AG04450 (cell line): ENCODE data around the gene SH3PXD2A. TPM values are rescaled to one million over a fixed set of nuclear protein-coding genes. Genes with fewer than 3 reads are reported as not detected.

Experiments used
- CTCF ChIA-PET: fragments of 300-600, 350-600 bp; formaldehyde crosslinking; extraction: SDS; loops from one replicate; lab custom pipeline; 2022; ENCODE audit warnings: antibody characterized with exemption, inconsistent platforms; lab: Charles Lee
- POLR2A ChIA-PET: fragments of 350-600 bp; formaldehyde crosslinking; extraction: SDS; loops from one replicate; lab custom pipeline; 2021; ENCODE audit warnings: antibody characterized with exemption, inconsistent platforms; lab: Yijun Ruan, JAX
- DNase-seq: peaks from one replicate; pipeline ENCODE4 v3.0.0-alpha.2; 2011; ENCODE audit warnings: low read depth, low spot score
- H3K27ac ChIP-seq: one replicate; pipeline ENCODE4 v1.5.1; 2012; ENCODE audit warnings: low read depth, low read length, control low read depth
- H3K27me3 ChIP-seq: one replicate; pipeline ENCODE4 v1.6.0; 2012; ENCODE audit warnings: low read length; ENCODE audit not compliant: control insufficient read depth, insufficient read depth
- H3K4me3 ChIP-seq: 2 replicates; pipeline ENCODE4 v1.5.1; 2011; ENCODE audit warnings: mild to moderate bottlenecking, low read depth, low read length, control low read depth
- H3K9me3 ChIP-seq: 2 replicates; pipeline ENCODE4 v1.5.1; 2012; ENCODE audit warnings: low read length; ENCODE audit not compliant: control insufficient read depth, insufficient read depth
- polyA plus RNA-seq: library from polyadenylated mRNA; depleted of rRNA; stranded (reverse); fragments of >200 nt; gene quantifications from 2 replicates; pipeline ENCODE4 v1.2.3, GENCODE V29; 2011
- TF ChIP-seq, protein P1 (sequence below): IDR thresholded peaks from 2 replicates; pipeline ENCODE4 v1.5.1; 2011; ENCODE audit warnings: low read depth, low read length, control low read depth, inconsistent platforms

Gene SH3PXD2A
- polyA plus RNA-seq, 1 experiment, result 22.9 TPM

DNA sequence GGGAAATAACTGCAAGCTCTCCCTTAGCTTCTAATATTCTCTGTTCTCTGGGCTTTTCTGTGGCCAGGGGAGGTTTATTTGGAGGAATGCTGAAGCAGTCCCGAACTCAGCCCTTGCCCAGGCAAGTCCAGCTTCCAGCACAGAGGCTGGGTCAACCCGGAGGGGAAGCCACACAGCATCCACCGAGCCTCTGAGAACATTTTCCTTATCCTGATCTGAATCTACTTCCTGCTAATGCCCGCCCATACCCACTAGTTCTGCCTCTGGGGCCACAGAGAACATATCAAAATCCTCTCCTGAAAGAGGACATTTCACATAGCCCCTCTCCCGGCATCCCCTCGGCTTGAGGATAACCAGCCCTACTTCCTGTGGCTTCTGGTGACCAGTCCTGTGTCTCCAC, 31.1 kb downstream of the SH3PXD2A start:
- DNase-seq, result no peak
- Histone ChIP-seq H3K9me3 (no peaks in the 10 kb centered on the region), H3K27ac (no peak overlapping the region), H3K27me3 (no peaks in the 10 kb centered on the region), H3K4me3 (no peak overlapping the region)
- POLR2A ChIA-PET, result interaction anchor here (0.7 kb wide), 1 partner anchor 11 kb away, joined by 3 read pairs; no protein-coding TSS in a partner anchor
- TF ChIP-seq, protein P1, sequence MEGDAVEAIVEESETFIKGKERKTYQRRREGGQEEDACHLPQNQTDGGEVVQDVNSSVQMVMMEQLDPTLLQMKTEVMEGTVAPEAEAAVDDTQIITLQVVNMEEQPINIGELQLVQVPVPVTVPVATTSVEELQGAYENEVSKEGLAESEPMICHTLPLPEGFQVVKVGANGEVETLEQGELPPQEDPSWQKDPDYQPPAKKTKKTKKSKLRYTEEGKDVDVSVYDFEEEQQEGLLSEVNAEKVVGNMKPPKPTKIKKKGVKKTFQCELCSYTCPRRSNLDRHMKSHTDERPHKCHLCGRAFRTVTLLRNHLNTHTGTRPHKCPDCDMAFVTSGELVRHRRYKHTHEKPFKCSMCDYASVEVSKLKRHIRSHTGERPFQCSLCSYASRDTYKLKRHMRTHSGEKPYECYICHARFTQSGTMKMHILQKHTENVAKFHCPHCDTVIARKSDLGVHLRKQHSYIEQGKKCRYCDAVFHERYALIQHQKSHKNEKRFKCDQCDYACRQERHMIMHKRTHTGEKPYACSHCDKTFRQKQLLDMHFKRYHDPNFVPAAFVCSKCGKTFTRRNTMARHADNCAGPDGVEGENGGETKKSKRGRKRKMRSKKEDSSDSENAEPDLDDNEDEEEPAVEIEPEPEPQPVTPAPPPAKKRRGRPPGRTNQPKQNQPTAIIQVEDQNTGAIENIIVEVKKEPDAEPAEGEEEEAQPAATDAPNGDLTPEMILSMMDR, result no peak
- CTCF ChIA-PET, result no interaction called here

DNA sequence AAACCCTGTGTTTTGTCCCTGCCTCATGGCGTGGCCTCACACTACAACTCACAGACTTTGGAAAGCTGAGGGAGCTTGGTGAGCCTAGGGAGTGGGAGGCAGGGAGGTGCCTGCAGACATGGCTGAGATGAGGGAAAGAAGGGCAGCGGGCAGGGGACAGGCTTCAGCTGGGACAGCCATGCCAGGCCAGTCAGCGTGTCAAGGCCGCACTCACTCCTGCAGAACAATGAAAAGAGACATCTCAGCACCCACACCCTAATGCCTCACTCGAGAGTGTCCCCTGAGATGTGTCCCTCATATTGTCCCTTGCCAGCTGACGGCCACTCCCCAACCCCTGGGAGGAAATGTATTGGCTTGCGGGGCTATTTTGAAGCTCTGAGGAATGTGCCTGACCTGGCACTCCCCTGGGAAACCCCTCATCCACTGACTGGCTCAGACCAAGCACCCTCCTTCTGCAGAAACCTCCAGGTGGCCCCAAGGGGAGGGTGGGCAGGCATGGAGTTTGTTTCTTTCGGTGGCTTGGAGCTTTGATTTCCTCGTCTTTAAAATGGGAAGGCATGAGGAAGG, 31.6 kb downstream of the SH3PXD2A start:
- Histone ChIP-seq H3K4me3 (no peak overlapping the region), H3K27me3 (no peaks in the 10 kb centered on the region), H3K9me3 (no peaks in the 10 kb centered on the region), H3K27ac (no peak overlapping the region)
- POLR2A ChIA-PET, result interaction anchor here (0.7 kb wide), 1 partner anchor 10 kb away, joined by 3 read pairs; no protein-coding TSS in a partner anchor
- CTCF ChIA-PET, result no interaction called here
- TF ChIP-seq, protein P1, result no peak
- DNase-seq, result no peak

DNA sequence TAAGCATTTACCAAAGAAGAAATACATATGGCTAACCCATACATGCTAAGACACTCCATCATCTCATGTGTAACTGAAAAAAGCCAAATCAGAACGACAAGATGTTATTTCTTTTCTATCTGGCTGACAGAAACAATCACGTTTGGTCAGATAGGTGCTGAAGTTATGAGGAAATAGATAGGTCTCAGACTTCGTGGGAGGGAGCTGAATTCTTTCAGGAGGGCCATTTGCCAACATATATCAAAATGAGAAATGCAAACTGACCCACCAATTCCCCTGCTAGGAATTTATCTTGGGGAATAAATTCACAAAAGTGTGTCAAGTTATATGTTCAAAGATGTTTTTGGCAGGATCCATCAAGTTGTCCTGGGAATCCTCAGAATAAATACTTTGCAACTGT, 32.6 kb downstream of the SH3PXD2A start:
- H3K9me3 ChIP-seq, result no peaks in the 10 kb centered on the region
- DNase-seq, result no peak
- H3K27ac ChIP-seq, result no peak overlapping the region
- ChIA-PET CTCF (no interaction called here), POLR2A (no interaction called here)
- TF ChIP-seq, protein P1, result no peak
- H3K4me3 ChIP-seq, result no peak overlapping the region
- no peaks in the 10 kb centered on the region for H3K27me3 ChIP-seq

DNA sequence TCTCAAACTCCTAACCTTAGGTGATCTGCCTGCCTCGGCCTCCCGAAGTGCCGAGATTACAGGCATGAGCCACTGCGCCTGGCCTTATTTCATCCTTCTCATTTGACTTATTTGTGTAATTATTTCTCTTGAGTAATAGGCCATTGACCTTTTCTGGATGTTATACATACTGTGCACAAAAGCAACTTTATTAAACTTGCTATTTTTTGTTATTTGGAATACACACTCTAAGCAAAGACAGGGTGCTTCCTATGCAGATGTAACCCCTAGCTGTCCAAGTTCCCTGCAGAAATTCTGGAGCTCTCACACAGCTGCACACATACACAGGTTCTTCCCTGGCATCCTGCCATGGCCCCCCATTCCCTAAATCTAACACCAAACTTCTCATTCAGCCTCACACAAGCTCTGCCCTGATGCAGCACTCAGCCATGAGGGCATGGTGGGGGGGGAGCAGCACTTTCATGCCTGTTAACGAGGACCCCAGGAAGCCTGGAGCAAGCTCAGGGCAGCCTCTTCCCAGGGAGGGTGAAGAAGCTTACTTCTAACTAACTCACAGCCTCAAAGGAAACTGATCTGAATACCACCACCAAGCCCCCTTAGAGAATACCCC, 33.2 kb downstream of the SH3PXD2A start:
- DNase-seq, result no peak
- TF ChIP-seq, protein P1, result no peak
- ChIA-PET POLR2A (no interaction called here), CTCF (no interaction called here)
- H3K27ac ChIP-seq, result no peak overlapping the region
- H3K9me3 ChIP-seq, result no peaks in the 10 kb centered on the region
- no peak overlapping the region for H3K4me3 ChIP-seq
- H3K27me3 ChIP-seq, result no peaks in the 10 kb centered on the region
